GM11168 (cell line): ENCODE measurements around the gene ZBED1.
"Not testable (repeated sequence)": the region's sequence is repeated elsewhere in the genome, so short reads cannot be mapped to it uniquely, and the experiment has no call there.

Experiments
- in situ Hi-C: fragments of 300-500 bp; cut with MboI; formaldehyde crosslinking; loops from one replicate; pipeline ENCODE4 v1.12.0; 2022; ENCODE audit warnings: low sequenced_read_pairs; ENCODE audit not compliant: unreplicated experiment

The ZBED1 gene

DNA sequence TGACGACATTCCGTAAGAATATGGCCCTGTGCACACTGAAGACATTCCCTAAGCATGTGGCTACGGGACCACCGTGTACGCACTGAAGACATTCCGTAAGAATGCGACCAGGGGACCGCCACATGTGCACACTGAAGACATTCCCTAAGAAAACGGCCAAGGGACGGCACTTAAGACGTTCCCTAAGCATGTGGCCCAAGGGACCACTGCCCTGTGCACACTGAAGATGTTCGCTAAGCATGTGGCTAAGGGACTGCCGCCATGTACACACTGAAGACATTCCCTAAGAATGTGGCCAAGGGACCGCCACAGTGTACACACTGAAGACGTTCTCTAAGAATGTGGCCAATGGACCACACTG, 21.4 kb downstream of the ZBED1 start:
- in situ Hi-C loops = no loop called here

DNA sequence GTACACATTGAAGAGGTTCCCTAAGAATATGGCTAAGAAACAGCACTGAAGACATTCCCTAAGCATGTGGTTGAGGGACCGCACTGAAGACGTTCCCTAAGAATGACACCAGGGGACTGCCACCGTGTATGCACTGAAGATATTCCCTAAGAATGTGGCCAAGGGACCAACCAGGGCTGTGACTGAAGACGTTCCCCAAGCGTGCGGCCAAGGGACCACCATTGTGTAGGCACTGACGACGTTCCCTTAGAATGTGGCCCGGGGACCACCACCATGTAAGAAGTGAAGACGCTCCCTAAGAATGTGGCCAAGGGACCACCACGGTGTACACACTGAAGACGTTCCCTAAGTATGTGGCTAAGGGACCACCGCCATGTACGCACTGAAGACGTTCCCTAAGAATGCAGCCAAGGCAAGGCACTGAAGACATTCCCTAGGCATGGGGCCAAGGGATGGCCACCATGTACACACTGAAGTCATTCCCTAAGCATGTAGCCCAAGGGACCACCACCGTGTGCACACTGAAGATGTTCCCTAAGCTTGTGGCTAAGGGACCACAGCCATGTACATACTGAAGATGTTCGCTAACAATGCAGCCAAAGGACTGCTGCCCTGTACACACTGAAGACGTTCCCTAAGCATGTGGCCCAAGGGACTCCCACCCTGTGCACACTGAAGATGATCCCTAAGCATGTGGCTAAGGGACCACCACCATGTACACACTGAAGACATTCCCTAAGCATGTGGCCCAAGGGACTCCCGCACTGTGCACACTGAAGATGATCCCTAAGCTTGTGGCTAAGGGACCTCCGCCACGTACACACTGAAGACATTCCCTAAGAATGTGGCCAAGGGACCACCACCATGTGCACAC, 22.0 kb downstream of the ZBED1 start:
- in situ Hi-C loops = no loop called here

GRCh38 chrX:2477313-2477712, 23.5 kb downstream of the ZBED1 start:
- in situ Hi-C loops = not testable (repeated sequence)

DNA sequence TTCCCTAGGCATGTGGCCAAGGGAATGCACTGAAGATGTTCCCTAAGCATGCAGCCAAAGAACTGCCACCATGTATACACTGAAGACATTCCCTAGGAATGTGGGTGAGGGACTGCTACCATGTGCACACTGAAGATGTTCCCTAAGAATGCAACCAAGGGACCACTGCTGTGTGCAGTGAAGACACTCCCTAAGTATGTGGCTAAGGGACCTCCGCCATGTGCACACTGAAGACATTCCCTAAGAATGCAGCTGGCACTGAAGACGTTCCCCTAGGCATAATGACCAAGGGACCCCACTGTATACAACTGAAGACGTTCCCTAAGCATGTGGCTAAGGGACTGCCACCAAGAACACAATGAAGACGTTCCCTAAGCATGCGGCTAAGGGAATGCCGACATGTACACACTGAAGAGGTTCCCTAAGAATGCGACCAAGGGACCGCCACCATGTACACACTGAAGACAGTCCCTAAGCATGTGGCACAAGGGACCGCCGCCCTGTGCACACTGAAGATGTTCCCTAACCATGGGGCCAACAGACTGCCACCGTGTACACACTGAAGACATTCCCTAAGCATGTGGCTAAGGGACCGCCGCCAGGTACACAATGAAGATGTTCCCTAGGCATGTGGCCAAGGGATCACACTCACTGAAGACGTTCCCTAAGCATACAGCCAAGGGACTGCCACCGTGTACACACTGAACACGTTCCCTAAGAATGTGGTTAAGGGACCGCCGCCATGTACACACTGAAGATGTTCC, 25.6 kb downstream of the ZBED1 start:
- in situ Hi-C loops = no loop called here

GRCh38 chrX:2474280-2474962, 26.4 kb downstream of the ZBED1 start:
- in situ Hi-C loops = no loop called here

GRCh38 chrX:2473064-2473463, 27.7 kb downstream of the ZBED1 start:
- in situ Hi-C loops = not testable (repeated sequence)

DNA sequence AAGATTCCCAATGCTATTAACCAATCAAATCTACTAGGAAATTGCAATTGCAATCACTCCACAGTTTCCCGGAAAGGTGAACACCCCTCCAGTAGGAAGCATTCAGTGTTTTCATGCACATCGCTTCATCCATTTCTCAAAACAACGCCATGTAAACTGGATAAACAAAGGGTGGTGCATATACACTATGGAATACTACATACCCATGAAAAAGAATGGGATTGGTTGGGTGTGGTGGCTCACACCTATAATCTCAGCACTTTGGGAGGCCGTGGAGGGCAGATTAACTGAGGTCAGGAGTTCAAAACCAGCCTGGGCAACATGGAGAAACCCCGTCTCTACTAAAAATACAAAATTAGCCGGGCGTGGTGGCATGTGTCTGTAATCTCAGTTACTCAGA, 29.1 kb downstream of the ZBED1 start:
- in situ Hi-C loops = no loop called here

- in situ Hi-C loops = not testable (repeated sequence)
Observed at GRCh38 chrX:2471126-2471525, 29.6 kb downstream of the ZBED1 start.

DNA sequence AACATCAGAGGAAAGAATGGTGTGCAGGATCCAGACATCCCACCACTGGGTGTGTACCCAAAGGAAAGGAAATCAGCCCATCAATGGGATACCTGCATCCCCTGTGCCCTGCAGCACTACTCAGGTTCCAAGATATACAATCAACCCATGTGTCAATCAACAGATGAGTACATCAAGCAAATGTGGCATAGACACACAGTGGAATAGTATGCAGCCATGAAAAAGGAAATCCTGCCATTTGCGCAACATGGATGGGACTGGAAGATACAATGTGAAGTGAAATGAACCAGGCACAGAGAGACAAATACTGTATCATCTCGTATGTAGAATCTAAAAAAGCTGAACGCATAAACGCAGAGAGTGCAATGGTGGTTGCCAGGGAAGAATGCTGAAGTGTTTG, 30.9 kb downstream of the ZBED1 start:
- in situ Hi-C loops = not testable (repeated sequence)

- in situ Hi-C loops = no loop called here
Observed at GRCh38 chrX:2469196-2469685, 31.5 kb downstream of the ZBED1 start.

GRCh38 chrX:2468261-2469195, 32.2 kb downstream of the ZBED1 start:
- in situ Hi-C loops = no loop called here

- in situ Hi-C loops = no loop called here
Observed at GRCh38 chrX:2466876-2467656, 33.7 kb downstream of the ZBED1 start.

- in situ Hi-C loops = no loop called here
Observed at GRCh38 chrX:2464677-2465166, 36.1 kb downstream of the ZBED1 start.

- in situ Hi-C loops = no loop called here
Observed at GRCh38 chrX:2463973-2464676, 36.7 kb downstream of the ZBED1 start.

- in situ Hi-C loops = not testable (repeated sequence)
Observed at GRCh38 chrX:2463481-2463880, 37.3 kb downstream of the ZBED1 start.

DNA sequence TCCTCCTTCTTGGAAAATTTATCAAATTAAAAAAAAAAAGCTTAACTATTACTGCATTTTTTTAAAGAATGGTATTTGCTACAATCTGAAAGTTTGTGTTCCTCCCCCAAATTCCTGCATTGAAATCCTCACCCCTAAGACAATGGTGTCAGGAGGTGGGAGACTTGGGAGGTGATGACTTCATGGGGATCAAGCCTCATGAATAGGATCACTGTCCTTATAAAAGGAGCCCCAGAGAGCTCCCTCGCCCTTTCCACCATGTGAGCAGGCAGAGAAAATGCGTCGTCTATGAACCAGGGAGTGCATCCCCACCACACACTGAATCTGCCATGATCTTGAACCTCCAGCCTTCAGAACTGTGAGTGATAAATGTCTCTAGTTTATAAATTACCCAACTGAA, 38.0 kb downstream of the ZBED1 start:
- in situ Hi-C loops = no loop called here

DNA sequence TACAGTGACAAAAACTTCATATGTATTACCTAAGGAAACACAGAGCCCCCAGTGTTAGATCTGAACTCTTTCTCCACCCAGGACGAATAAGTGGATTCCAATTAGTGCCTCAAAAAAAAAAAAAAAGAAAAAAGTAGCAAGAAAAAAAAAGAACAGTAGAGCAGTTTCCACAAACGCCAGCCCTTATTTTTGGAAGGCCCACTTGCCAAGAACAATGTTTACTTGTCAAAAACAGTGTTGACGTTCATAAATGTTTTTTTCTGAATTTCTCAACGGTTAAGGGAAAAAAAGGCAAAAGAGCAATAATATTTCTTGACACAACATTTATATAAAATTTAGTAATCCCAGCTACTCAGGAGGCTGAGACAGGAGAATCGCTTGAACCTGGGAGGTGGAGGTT, 38.7 kb downstream of the ZBED1 start:
- in situ Hi-C loops = no loop called here

DNA sequence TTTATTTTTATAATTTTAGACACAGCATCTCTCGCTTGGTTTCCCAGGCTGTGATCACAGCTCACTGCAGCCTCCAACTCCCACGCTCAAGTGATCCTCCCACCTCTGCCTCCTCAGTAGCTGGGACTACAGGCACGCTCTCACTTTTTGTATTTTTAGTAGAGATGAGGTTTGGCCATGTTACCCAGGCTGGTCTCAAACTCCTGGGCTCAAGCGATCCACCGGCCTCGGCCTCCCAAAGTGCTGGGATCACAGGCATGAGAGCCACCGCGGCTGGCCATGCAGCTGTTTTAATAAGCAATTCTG, 39.1 kb downstream of the ZBED1 start:
- in situ Hi-C loops = no loop called here
